ENCODE data around the gene EPRS1. TPM values are rescaled to one million over a fixed set of nuclear protein-coding genes. Genes with fewer than 3 reads are reported as not detected.

EPRS1 gene
- total and polyA plus RNA-seq, 9 of the 15 experiments (the other 6 are each of a cell fraction or from before 2014, with no cell fraction given): 129 to 291 (median 248) TPM

DNA sequence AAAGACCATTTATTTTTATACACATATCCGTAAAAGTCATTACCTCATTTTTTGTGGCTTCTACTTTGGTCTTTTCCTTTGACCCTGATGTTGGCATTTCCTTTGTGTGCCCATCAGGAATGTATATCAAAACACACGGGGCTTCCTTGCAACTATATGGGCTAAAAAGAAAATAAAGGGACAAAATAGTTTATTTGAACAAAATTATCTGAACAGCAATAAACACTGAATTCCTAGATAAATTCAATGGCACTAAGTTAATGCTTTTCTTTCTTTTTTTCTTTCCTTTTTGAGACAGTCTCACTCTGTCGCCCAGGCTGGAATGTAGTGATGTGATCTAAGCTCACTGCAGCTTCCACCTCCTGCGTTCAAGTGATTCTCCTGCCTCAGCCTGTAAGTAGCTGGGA lies 45.2 kb downstream of the EPRS1 start:
- Histone ChIP-seq H3K9me3 (replicated peaks; ENCODE audit: control insufficient read depth, insufficient read depth, low read depth, low read length) (no peaks in the 10 kb centered on the region), H3K4me2 (ENCODE audit: insufficient read depth, low read length) (no peak overlapping the region), H3K4me1 (replicated peaks in 1 of 2; ENCODE audit: control insufficient read depth in 2 of 2, insufficient read depth in 2 of 2, low read length in 2 of 2) (no peaks in the 10 kb centered on the region), H3K9me1 (ENCODE audit: control insufficient read depth, insufficient read depth, low read length) (no peaks in the 10 kb centered on the region), H3K36me3 (ENCODE audit: control insufficient read depth, insufficient read depth, low read length) (peaks cover 89% of the 10 kb centered on the region), H3K4me3 (no peak overlapping the region), H3K9ac (ENCODE audit: insufficient read depth in 1 of 2, low read depth in 2 of 2, low read length in 2 of 2) (no peak overlapping the region), H3K79me2 (ENCODE audit: control insufficient read depth, insufficient read depth, low read length) (no peaks in the 10 kb centered on the region), H3K27me3 (ENCODE audit: control insufficient read depth in 2 of 2, insufficient read depth in 2 of 2, low read length in 2 of 2) (no peaks in the 10 kb centered on the region), H4K20me1 (replicated peaks; ENCODE audit: control insufficient read depth, insufficient read depth, low read length) (no peaks in the 10 kb centered on the region), H3K27ac (ENCODE audit: extremely low read depth, low read depth, low read length) (no peak overlapping the region), H2AFZ (ENCODE audit: low read depth, low read length) (no peak overlapping the region)
- in situ Hi-C loops (cut with MboI) (no loop called here), intact Hi-C loops (cut with micrococcal nuclease) (no loop called here)
- DNase-seq (ENCODE audit: extremely low read depth in 1 of 4, low spot score in 3 of 4) (no peak), ATAC-seq (no peak), FAIRE-seq (no peak)
- 85% methylated on average over 4 of the region's 4 CpGs for WGBS (ENCODE audit: insufficient coverage, low coverage, missing lambda C conversion rate)
- no TSS peak for BruUV-seq (replicated peaks)
- ChIA-PET CTCF (ENCODE audit: low intra/inter-chr PET ratio) (no interaction called here), POLR2A (no interaction called here)
- TF ChIP-seq ZNF398 (CRISPR knock-in tag; IDR thresholded peaks at IDR 0.05) (no peak), SMARCA4 (IDR thresholded peaks at IDR 0.05) (no peak), ZBTB17 (CRISPR knock-in tag; IDR thresholded peaks at IDR 0.05) (no peak), FOXM1 (IDR thresholded peaks at IDR 0.05; ENCODE audit: low read depth) (no peak), FOXM1 (CRISPR knock-in tag; IDR thresholded peaks at IDR 0.05; ENCODE audit: low read depth) (no peak), JUN (IDR thresholded peaks at IDR 0.05; ENCODE audit: borderline replicate concordance, low read depth, low read length) (no peak), JUN (CRISPR knock-in tag; IDR thresholded peaks at IDR 0.05; ENCODE audit: borderline replicate concordance) (no peak), STAG1 (CRISPR knock-in tag; IDR thresholded peaks at IDR 0.05; ENCODE audit: borderline replicate concordance) (no peak), TRIM28 (IDR thresholded peaks at IDR 0.05) (no peak), ZNF717 (CRISPR knock-in tag; IDR thresholded peaks at IDR 0.05) (no peak), ZNF655 (CRISPR knock-in tag; IDR thresholded peaks at IDR 0.05) (no peak), STAT5B (CRISPR knock-in tag; IDR thresholded peaks at IDR 0.05) (no peak), TSC22D4 (tag; IDR thresholded peaks at IDR 0.05) (no peak)
- TF ChIP-seq, protein P1, sequence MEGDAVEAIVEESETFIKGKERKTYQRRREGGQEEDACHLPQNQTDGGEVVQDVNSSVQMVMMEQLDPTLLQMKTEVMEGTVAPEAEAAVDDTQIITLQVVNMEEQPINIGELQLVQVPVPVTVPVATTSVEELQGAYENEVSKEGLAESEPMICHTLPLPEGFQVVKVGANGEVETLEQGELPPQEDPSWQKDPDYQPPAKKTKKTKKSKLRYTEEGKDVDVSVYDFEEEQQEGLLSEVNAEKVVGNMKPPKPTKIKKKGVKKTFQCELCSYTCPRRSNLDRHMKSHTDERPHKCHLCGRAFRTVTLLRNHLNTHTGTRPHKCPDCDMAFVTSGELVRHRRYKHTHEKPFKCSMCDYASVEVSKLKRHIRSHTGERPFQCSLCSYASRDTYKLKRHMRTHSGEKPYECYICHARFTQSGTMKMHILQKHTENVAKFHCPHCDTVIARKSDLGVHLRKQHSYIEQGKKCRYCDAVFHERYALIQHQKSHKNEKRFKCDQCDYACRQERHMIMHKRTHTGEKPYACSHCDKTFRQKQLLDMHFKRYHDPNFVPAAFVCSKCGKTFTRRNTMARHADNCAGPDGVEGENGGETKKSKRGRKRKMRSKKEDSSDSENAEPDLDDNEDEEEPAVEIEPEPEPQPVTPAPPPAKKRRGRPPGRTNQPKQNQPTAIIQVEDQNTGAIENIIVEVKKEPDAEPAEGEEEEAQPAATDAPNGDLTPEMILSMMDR (IDR thresholded peaks at IDR 0.05 in 2 of 3, conservative IDR thresholded peaks at IDR 0.05 in 1 of 3; ENCODE audit: insufficient read depth in 2 of 3, low read depth in 1 of 3, low read length in 3 of 3): no peak
- TF ChIP-seq, protein P2, sequence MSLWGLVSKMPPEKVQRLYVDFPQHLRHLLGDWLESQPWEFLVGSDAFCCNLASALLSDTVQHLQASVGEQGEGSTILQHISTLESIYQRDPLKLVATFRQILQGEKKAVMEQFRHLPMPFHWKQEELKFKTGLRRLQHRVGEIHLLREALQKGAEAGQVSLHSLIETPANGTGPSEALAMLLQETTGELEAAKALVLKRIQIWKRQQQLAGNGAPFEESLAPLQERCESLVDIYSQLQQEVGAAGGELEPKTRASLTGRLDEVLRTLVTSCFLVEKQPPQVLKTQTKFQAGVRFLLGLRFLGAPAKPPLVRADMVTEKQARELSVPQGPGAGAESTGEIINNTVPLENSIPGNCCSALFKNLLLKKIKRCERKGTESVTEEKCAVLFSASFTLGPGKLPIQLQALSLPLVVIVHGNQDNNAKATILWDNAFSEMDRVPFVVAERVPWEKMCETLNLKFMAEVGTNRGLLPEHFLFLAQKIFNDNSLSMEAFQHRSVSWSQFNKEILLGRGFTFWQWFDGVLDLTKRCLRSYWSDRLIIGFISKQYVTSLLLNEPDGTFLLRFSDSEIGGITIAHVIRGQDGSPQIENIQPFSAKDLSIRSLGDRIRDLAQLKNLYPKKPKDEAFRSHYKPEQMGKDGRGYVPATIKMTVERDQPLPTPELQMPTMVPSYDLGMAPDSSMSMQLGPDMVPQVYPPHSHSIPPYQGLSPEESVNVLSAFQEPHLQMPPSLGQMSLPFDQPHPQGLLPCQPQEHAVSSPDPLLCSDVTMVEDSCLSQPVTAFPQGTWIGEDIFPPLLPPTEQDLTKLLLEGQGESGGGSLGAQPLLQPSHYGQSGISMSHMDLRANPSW (CRISPR knock-in tag; IDR thresholded peaks at IDR 0.05): no peak
- TF ChIP-seq, protein P3, sequence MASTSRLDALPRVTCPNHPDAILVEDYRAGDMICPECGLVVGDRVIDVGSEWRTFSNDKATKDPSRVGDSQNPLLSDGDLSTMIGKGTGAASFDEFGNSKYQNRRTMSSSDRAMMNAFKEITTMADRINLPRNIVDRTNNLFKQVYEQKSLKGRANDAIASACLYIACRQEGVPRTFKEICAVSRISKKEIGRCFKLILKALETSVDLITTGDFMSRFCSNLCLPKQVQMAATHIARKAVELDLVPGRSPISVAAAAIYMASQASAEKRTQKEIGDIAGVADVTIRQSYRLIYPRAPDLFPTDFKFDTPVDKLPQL (IDR thresholded peaks at IDR 0.05; ENCODE audit: extremely low read depth, insufficient read length): no peak
